GM23248 (cell line): ENCODE results near the gene GOLGA6B. TPM values are rescaled to one million over a fixed set of nuclear protein-coding genes. Genes with fewer than 3 reads are reported as not detected.
"Not testable (repeated sequence)": the region's sequence is repeated elsewhere in the genome, so short reads cannot be mapped to it uniquely, and the experiment has no call there.

Experiments
- DNase-seq: peaks from one replicate; pipeline ENCODE4 v3.0.0-alpha.2; 2015
- H2AFZ ChIP-seq: fragments of 200-600 bp; sonication (generic); 2 replicates; pipeline ENCODE4 v1.6.1; 2016; ENCODE audit warnings: antibody characterized with exemption
- H3F3A ChIP-seq: fragments of 200-600 bp; sonication (generic); 2 replicates; pipeline ENCODE4 v1.6.1; 2016; ENCODE audit warnings: mild to moderate bottlenecking, antibody characterized with exemption, mixed run types; ENCODE audit not compliant: insufficient read depth
- H3K27ac ChIP-seq: fragments of 200-600 bp; sonication (generic); 2 replicates; pipeline ENCODE4 v1.5.1; 2016; ENCODE audit warnings: mild to moderate bottlenecking
- H3K27me3 ChIP-seq: fragments of 200-600 bp; sonication (generic); replicated peaks from 2 replicates; pipeline ENCODE4 v1.6.1; 2016; ENCODE audit warnings: mild to moderate bottlenecking; ENCODE audit not compliant: insufficient read depth
- H3K36me3 ChIP-seq: fragments of 200-600 bp; sonication (generic); 2 replicates; pipeline ENCODE4 v1.6.1; 2016; ENCODE audit warnings: low read depth, mild to moderate bottlenecking
- H3K4me1 ChIP-seq: fragments of 200-600 bp; sonication (generic); 2 replicates; pipeline ENCODE4 v1.6.1; 2016; ENCODE audit warnings: mild to moderate bottlenecking; ENCODE audit not compliant: insufficient read depth
- H3K4me2 ChIP-seq: fragments of 200-600 bp; sonication (generic); one replicate; pipeline ENCODE4 v1.6.1; 2016; ENCODE audit warnings: mild to moderate bottlenecking; ENCODE audit not compliant: unreplicated experiment
- H3K4me3 ChIP-seq: fragments of 200-600 bp; sonication (generic); 2 replicates; pipeline ENCODE4 v1.5.1; 2016; ENCODE audit warnings: mild to moderate bottlenecking
- H3K79me2 ChIP-seq: fragments of 200-600 bp; sonication (generic); 2 replicates; pipeline ENCODE4 v1.6.1; 2016; ENCODE audit warnings: mild to moderate bottlenecking; ENCODE audit not compliant: insufficient read depth
- H3K9ac ChIP-seq: fragments of 200-600 bp; sonication (generic); 2 replicates; pipeline ENCODE4 v1.6.1; 2016; ENCODE audit warnings: mild to moderate bottlenecking
- H3K9me2 ChIP-seq: fragments of 200-600 bp; sonication (generic); 2 replicates; pipeline ENCODE4 v1.6.1; 2016; ENCODE audit warnings: mixed run types, mild to moderate bottlenecking, moderate library complexity; ENCODE audit not compliant: insufficient read depth
- H3K9me3 ChIP-seq: fragments of 200-600 bp; sonication (generic); one replicate; pipeline ENCODE4 v1.6.1; 2017; ENCODE audit warnings: low read depth
- H4K20me1 ChIP-seq: fragments of 200-600 bp; sonication (generic); 2 replicates; pipeline ENCODE4 v1.6.0; 2016; ENCODE audit not compliant: insufficient read depth
- EZH2 ChIP-seq: fragments of 200-600 bp; sonication (generic); IDR thresholded peaks from 2 replicates; pipeline ENCODE4 v1.6.1; 2018; ENCODE audit warnings: antibody characterized with exemption, mild to moderate bottlenecking; ENCODE audit not compliant: insufficient read depth, poor library complexity, severe bottlenecking
- EZH2phosphoT487 ChIP-seq: fragments of 200-600 bp; sonication (generic); IDR thresholded peaks from 2 replicates; pipeline ENCODE4 v1.6.1; 2018; ENCODE audit warnings: antibody characterized with exemption, moderate library complexity, mild to moderate bottlenecking, low read depth; ENCODE audit not compliant: insufficient read depth
- WGBS, 2 experiments: methylation state at CpG; one replicate each; pipeline ENCODE4 v1.1.6; 2015 to 2017; ENCODE audit warnings: low lambda C conversion rate in 2 of 2, low coverage in 1 of 2; ENCODE audit errors: missing lambda C conversion rate in 2 of 2; 5-methylcytosine and 5-hydroxymethylcytosine counted together
- in situ Hi-C: fragments of 300-500 bp; cut with MboI; formaldehyde crosslinking; loops from 2 replicates; pipeline ENCODE4 v1.15.0; 2020
- polyA plus RNA-seq: library from polyadenylated mRNA; unstranded; fragments of >200 nt; fragmentation: Nextera tagmentation; extraction: Ambion mirVana; gene quantifications from 2 replicates; pipeline ENCODE4 v1.2.1, GENCODE V29; 2016
- small RNA-seq: library from RNA; depleted of rRNA; stranded (forward); fragments of <200 nt; gene quantifications from one replicate; pipeline ENCODE3, GENCODE V24; 2014; ENCODE audit warnings: low read depth, low replicate concordance
- total RNA-seq: library from RNA; depleted of rRNA; stranded (reverse); fragments of >200 nt; shearing (Covaris generic); gene quantifications from 2 replicates; pipeline ENCODE4 v1.2.3, GENCODE V29; 2014; rRNA removed

Gene GOLGA6B
- total and polyA plus RNA-seq, 2 experiments from 2014 or later = not detected

GRCh38 chr15:72700076-72700475 lies 45.6 kb downstream of the GOLGA6B start:
- no peak overlapping the region for H3K27ac ChIP-seq
- no peak overlapping the region for H3K9ac ChIP-seq
- 88 to 89% methylated on average over 9 of the region's 9 CpGs for WGBS, 2 experiments

GRCh38 chr15:72706266-72706665 lies 51.8 kb downstream of the GOLGA6B start:
- Histone ChIP-seq H3K27me3 (no peaks in the 10 kb centered on the region), H3F3A (peaks cover 9% of the 10 kb centered on the region), H3K9me2 (no peaks in the 10 kb centered on the region), H3K4me2 (no peak overlapping the region), H3K9ac (no peak overlapping the region), H4K20me1 (no peaks in the 10 kb centered on the region), H3K9me3 (no peaks in the 10 kb centered on the region), H3K27ac (no peak overlapping the region), H2AFZ (no peak overlapping the region), H3K79me2 (peaks cover 23% of the 10 kb centered on the region; the same call in 1 of the 2 replicates), H3K36me3 (no peaks in the 10 kb centered on the region), H3K4me1 (peaks cover 10% of the 10 kb centered on the region), H3K4me3 (no peak overlapping the region)
- TF ChIP-seq EZH2phosphoT487 (no peak), EZH2 (no peak)
- no peak for DNase-seq
- in situ Hi-C loops = no loop called here
- WGBS, 2 experiments = 91 to 92% methylated on average over 11 of the region's 11 CpGs

More at GRCh38 chr15:72700076-72700475, 45.6 kb downstream of the GOLGA6B start:
- Histone ChIP-seq H3K4me3 (no peak overlapping the region), H3K36me3 (no peaks in the 10 kb centered on the region), H2AFZ (no peak overlapping the region), H3K4me2 (no peak overlapping the region), H4K20me1 (no peaks in the 10 kb centered on the region), H3K4me1 (no peaks in the 10 kb centered on the region), H3K27me3 (no peaks in the 10 kb centered on the region), H3F3A (no peaks in the 10 kb centered on the region), H3K79me2 (peaks cover 52% of the 10 kb centered on the region), H3K9me2 (no peaks in the 10 kb centered on the region), H3K9me3 (no peaks in the 10 kb centered on the region)
- no peak for DNase-seq
- in situ Hi-C loops = no loop called here
- TF ChIP-seq EZH2phosphoT487 = no peak
- TF ChIP-seq EZH2 = no peak

- H4K20me1 ChIP-seq, DNase-seq, H3K36me3 ChIP-seq, H3K4me3 ChIP-seq, H3F3A ChIP-seq, H2AFZ ChIP-seq, H3K9me2 ChIP-seq, H3K9ac ChIP-seq, H3K27me3 ChIP-seq, H3K9me3 ChIP-seq, H3K4me2 ChIP-seq, in situ Hi-C loops, H3K27ac ChIP-seq, H3K4me1 ChIP-seq: not testable (repeated sequence)
- WGBS, 2 experiments = 85% methylated on average over 8 of the region's 8 CpGs
- peaks cover 17% of the 10 kb centered on the region; the same call in 1 of the 2 replicates for H3K79me2 ChIP-seq
These were observed 54.2 kb downstream of the GOLGA6B start for GRCh38 chr15:72708551-72709303.

Small RNAs within 50 kb of the gene (small RNA-seq; reads per million reads assigned to genes)
- not detected for gene RN7SL853P

Other genes with a start within 250 kb of the GOLGA6B start
- 24.5 and 42.1 TPM in 2 replicates for gene ARIH1, start 180.4 kb upstream of the GOLGA6B start, total RNA-seq
- gene ARIH1, start 180.4 kb upstream of the GOLGA6B start, polyA plus RNA-seq = 29.5 and 31.1 TPM in 2 replicates
- gene HIGD2B, start 31.5 kb downstream of the GOLGA6B start, total RNA-seq = not detected in 2 replicates
- not detected in 2 replicates for gene HIGD2B, start 31.5 kb downstream of the GOLGA6B start, polyA plus RNA-seq
- gene BBS4, start 31.5 kb downstream of the GOLGA6B start, total RNA-seq = 13.4 and 15.7 TPM in 2 replicates
- 19.4 and 20.9 TPM in 2 replicates for gene BBS4, start 31.5 kb downstream of the GOLGA6B start, polyA plus RNA-seq
- gene ADPGK, start 129.1 kb downstream of the GOLGA6B start, total RNA-seq = 66.6 and 86.2 TPM in 2 replicates
- 47.1 and 50.5 TPM in 2 replicates for gene ADPGK, start 129.1 kb downstream of the GOLGA6B start, polyA plus RNA-seq